ENCODE measurements around the gene PLOD3. TPM values are rescaled to one million over a fixed set of nuclear protein-coding genes. Genes with fewer than 3 reads are reported as not detected.
"Not testable (repeated sequence)": the region's sequence is repeated elsewhere in the genome, so short reads cannot be mapped to it uniquely, and the experiment has no call there.

PLOD3 gene
- total and polyA plus RNA-seq, 9 donors: 14.2 to 51.9 (median 38.5) TPM

DNA sequence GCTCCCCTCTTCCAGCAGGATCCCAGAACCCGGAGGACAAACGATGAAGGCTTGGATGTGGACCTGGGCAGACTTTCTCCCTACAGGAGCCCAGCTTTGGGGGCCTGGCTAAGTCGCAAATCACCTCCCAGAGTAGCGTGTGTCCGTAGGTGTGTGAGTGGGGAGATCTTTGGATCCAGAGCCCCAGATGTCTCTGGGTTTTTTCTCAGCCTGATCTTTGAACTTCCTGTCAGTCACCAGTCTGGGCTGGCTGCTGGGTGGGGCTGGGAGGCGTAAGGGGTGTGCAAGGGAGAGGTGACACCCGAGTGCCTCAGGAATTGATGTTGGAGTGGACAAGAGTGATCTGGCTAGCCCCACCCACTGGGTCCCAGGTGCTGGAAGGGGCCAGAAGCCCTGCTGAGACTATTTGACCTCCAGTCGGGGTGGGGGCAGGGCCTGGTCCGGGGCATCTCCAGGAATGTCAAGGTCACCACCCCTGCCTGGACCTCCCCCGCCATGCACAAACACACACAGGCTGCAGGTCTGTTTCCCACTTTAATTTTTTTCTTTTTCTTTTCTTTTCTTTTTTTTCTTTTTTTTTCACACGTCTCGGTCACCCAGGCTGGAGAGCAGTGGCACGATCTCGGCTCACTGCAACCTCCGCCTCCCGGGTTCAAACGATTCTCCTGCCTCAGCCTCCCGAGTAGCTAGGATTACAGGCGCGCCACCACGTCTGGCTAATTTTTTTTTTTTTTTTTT lies 16.4 kb downstream of the PLOD3 start, which contains the start of gene MOGAT3:
Gene MOGAT3, minus strand, starts transcription at position 175 of the 738 bp plus-strand sequence. CDS start 182 bp downstream, outside the sequence.
- no peak for DNase-seq
- Histone ChIP-seq H3K4me3 (no peak within 1 kb of the TSS), H3K36me3 (no peaks in the 10 kb centered on the region), H3K27ac (no peak within 1 kb of the TSS), H3K9me3 (no peaks in the 10 kb centered on the region), H3K27me3 (peaks cover 4% of the 10 kb centered on the region), H3K4me1 (ENCODE audit: insufficient read depth) (no peaks in the 10 kb centered on the region)
- TF ChIP-seq POLR2A (IDR thresholded peaks at IDR 0.05): no peak
- no peak for TF ChIP-seq CTCF (IDR thresholded peaks at IDR 0.05)
- no peak for TF ChIP-seq EP300 (IDR thresholded peaks at IDR 0.05)
- 31 to 41% (median 32%) methylated on average over 21 of the region's 21 CpGs for WGBS, 3 donors
- intact Hi-C loops (cut with DNase I): no loop called here

DNA sequence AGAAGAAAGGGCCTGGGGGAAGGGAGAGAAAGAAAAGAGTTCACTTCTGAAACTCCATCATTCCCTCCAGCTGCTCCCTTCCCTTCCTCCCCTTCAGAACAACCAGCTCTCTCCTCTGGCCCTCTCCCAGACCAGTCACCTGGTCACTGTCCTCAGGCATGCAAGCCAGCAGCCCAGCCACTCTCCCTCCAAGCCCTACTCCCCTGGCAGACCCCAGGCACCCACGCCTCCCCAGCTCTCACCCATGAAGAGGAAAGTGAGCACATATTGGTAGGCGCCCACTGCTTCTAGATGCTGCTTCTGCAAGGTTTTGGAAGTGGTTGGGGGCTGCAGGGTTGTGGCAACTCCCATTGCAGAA lies 16.9 kb downstream of the PLOD3 start:
- no peak for TF ChIP-seq POLR2A (IDR thresholded peaks at IDR 0.05)
- TF ChIP-seq EP300 (IDR thresholded peaks at IDR 0.05): no peak
- H3K27me3 ChIP-seq: peaks cover 4% of the 10 kb centered on the region

GRCh38 chr7:101199522-101199921 lies 17.9 kb downstream of the PLOD3 start:
- intact Hi-C loops (cut with DNase I); H3K4me1 ChIP-seq (ENCODE audit: insufficient read depth): not testable (repeated sequence)
- WGBS, 3 donors: 87 to 93% (median 92%) methylated on average over 10 of the region's 10 CpGs

More for the DNA sequence above, 16.9 kb downstream of the PLOD3 start:
- 55 to 92% (median 88%) methylated on average over 2 of the region's 2 CpGs for WGBS, 3 donors
- no peak for DNase-seq
- Histone ChIP-seq H3K27ac (no peak overlapping the region), H3K36me3 (no peaks in the 10 kb centered on the region), H3K4me3 (no peak overlapping the region), H3K4me1 (ENCODE audit: insufficient read depth) (no peaks in the 10 kb centered on the region), H3K9me3 (no peaks in the 10 kb centered on the region)
- intact Hi-C loops (cut with DNase I): no loop called here

GRCh38 chr7:101198476-101198875 lies 18.9 kb downstream of the PLOD3 start:
- no peaks in the 10 kb centered on the region for H3K36me3 ChIP-seq
- DNase-seq: no peak
- H3K27ac ChIP-seq: no peak overlapping the region
- peaks cover 4% of the 10 kb centered on the region for H3K27me3 ChIP-seq
- TF ChIP-seq EP300 (IDR thresholded peaks at IDR 0.05) (no peak), CTCF (IDR thresholded peaks at IDR 0.05) (no peak)
- intact Hi-C loops (cut with DNase I): no loop called here
- H3K4me3 ChIP-seq: no peak overlapping the region
- H3K4me1 ChIP-seq (ENCODE audit: insufficient read depth): no peaks in the 10 kb centered on the region
- WGBS, 3 donors: 56 to 71% (median 57%) methylated on average over 14 of the region's 14 CpGs
- no peaks in the 10 kb centered on the region for H3K9me3 ChIP-seq

More at GRCh38 chr7:101199522-101199921, 17.9 kb downstream of the PLOD3 start:
- not testable (repeated sequence) for H3K27me3 ChIP-seq, H3K4me3 ChIP-seq, DNase-seq, H3K9me3 ChIP-seq, H3K27ac ChIP-seq, H3K36me3 ChIP-seq

DNA sequence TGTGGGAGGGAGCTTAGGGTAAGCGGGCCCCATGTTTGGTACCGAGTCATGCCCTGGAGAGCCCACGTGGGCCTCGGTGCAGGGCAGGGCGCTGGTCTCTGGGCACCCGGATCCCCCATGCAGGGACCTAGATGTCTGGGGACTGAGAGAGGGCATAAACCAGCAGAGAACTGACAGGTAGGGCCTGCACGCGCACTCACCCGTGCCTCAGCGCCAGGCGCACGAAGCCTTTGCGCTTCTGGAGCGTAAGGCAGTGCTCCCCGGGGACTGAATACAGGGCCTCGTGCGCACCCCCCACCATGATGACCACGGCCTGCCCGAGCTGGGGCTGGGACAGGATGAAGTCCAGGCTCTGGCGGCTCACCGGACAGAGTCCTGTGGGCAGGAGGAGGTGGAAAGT lies 19.4 kb downstream of the PLOD3 start:
- 62 to 79% (median 73%) methylated on average over 21 of the region's 21 CpGs for WGBS, 3 donors
- intact Hi-C loops (cut with DNase I): no loop called here
- no peak overlapping the region for H3K4me3 ChIP-seq
- peaks cover 4% of the 10 kb centered on the region for H3K27me3 ChIP-seq
- TF ChIP-seq CTCF (IDR thresholded peaks at IDR 0.05) (no peak), POLR2A (IDR thresholded peaks at IDR 0.05) (no peak)
- no peaks in the 10 kb centered on the region for H3K36me3 ChIP-seq
- H3K9me3 ChIP-seq: no peaks in the 10 kb centered on the region
- H3K27ac ChIP-seq: no peak overlapping the region
- no peaks in the 10 kb centered on the region for H3K4me1 ChIP-seq (ENCODE audit: insufficient read depth)
- DNase-seq: no peak
